IPS DF 19.7 (cell line): ENCODE results near the gene SAPCD1.

Experiments used
- DNase-seq: peaks from one replicate; pipeline ENCODE4 v3.0.0-alpha.2; 2013; ENCODE audit warnings: low read depth, low spot score

Gene SAPCD1

DNA sequence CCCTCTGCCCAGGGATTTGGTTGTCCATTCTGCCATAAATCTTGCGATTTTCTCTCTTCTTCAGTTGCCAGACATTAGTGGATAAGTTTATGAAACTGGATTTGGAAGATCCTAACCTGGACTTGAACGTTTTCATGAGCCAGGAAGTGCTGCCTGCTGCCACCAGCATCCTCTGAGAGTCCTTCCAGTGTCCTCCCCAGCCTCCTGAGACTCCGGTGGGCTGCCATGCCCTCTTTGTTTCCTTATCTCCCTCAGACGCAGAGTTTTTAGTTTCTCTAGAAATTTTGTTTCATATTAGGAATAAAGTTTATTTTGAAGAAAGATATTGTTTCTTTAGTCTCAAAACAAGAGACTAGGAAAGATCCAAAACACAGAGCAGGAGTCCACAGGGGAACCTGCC lies at the start of gene SAPCD1:
Gene SAPCD1, plus strand, starts transcription at position 301 of the 400 bp plus-strand sequence. CDS start 399 bp downstream, outside the sequence.
- DNase-seq = no peak

GRCh38 chr6:31713465-31713864 lies 49.0 kb upstream of the SAPCD1 start:
- DNase-seq = no peak

- no peak for DNase-seq
Observed at GRCh38 chr6:31713991-31714684, 48.3 kb upstream of the SAPCD1 start.

DNA sequence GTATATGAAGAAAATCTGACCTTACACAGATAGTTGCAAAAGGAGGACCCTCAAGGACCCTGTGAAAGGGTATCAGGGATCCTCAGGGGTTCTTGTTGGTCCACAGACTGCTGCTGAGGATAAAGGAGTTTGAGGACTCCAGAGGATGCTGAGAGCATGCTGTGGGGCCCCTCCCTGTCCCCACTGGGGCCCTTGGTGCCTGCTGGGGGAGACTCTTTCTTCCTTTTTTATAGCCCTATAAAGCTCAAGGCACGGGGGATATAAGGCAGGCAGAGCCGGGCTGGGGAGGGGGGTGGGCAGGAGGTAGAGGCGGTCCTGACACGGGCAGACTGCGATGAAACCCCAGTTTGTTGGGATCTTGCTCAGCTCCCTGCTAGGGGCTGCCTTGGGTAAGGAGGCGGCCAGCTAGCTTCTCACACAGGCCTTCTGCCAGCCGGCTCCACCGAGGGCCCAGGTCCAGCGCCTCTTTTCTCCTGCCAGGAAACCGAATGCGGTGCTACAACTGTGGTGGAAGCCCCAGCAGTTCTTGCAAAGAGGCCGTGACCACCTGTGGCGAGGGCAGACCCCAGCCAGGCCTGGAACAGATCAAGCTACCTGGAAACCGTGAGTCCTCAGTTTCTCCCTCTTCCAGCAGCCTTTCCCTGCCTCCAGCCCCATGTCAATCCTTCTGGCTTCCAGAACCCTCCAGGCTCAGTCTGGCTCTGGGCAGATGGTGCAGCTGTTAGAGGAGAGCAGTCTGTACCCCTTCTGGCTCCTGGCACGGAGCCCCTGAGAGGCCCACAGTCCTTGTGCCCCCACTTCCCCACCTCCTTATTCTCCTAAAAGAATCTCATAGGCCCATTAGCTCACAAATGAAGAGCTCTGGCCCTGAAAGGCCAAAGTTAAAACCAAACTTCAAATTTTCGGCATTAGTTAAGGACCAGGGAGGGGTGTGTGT lies 47.2 kb upstream of the SAPCD1 start, which contains the start of gene LY6G6D:
Gene LY6G6D, plus strand, starts transcription at position 327 of the 937 bp plus-strand sequence. Its CDS starts 8 bp downstream, at position 335.
- DNase-seq = no peak

GRCh38 chr6:31717499-31718222 lies 44.8 kb upstream of the SAPCD1 start:
- no peak for DNase-seq

DNA sequence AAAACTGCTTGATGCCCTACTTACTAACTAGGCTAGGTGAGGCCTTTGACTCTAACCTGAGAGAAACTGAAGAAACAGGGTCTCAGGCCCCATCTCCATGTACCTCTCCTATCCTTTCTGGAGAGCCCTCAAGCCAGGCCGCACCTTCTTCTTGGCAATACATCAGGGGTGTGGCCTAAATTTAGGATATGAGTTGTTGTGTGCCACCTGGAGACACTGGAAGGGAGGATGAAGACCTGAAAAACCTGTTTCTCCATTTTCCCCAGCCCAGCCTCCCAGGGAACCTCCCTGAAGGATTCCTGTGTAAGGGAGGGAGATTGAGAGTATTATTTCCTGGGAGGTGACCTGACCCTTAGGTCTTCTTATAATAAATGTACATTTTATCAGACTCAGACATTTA lies 44.2 kb upstream of the SAPCD1 start:
- no peak for DNase-seq

DNA sequence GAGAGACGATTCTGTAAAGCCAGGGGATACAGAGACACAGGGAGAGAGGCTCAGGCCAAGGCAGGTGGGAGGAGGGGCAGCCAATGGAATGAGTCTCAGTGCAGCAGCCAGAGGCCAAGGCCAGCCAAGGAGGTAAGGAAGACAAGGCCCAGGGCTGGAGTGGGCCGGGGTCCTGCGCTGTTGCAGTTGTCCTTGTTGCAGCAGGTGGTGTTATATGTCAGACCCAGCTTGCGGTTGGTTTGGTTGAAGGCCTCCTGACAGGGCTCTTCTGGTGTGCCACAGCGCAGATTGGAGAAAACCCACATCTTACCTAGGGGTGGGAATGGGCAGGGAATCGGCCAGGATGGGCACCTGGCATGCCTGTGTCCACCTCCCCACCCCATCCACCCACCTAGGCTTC lies 43.5 kb upstream of the SAPCD1 start:
- DNase-seq = no peak

- DNase-seq = no peak
Observed at GRCh38 chr6:31720196-31720770, 42.2 kb upstream of the SAPCD1 start.

GRCh38 chr6:31721351-31722020 lies 41.0 kb upstream of the SAPCD1 start, which contains the start of gene LY6G6C:
Gene LY6G6C (minus strand): TSS chr6:31721746. CDS start chr6:31721679, 67 bp downstream.
- no peak for DNase-seq

- no peak for DNase-seq
Observed at GRCh38 chr6:31722173-31722572, 40.3 kb upstream of the SAPCD1 start.

GRCh38 chr6:31723245-31723979 lies 39.0 kb upstream of the SAPCD1 start, which contains the start of gene MPIG6B:
Gene MPIG6B (plus strand): TSS chr6:31723373. CDS start chr6:31723384, 11 bp downstream.
- no peak for DNase-seq

- DNase-seq = no peak
Observed at GRCh38 chr6:31723980-31724691, 38.3 kb upstream of the SAPCD1 start.

DNA sequence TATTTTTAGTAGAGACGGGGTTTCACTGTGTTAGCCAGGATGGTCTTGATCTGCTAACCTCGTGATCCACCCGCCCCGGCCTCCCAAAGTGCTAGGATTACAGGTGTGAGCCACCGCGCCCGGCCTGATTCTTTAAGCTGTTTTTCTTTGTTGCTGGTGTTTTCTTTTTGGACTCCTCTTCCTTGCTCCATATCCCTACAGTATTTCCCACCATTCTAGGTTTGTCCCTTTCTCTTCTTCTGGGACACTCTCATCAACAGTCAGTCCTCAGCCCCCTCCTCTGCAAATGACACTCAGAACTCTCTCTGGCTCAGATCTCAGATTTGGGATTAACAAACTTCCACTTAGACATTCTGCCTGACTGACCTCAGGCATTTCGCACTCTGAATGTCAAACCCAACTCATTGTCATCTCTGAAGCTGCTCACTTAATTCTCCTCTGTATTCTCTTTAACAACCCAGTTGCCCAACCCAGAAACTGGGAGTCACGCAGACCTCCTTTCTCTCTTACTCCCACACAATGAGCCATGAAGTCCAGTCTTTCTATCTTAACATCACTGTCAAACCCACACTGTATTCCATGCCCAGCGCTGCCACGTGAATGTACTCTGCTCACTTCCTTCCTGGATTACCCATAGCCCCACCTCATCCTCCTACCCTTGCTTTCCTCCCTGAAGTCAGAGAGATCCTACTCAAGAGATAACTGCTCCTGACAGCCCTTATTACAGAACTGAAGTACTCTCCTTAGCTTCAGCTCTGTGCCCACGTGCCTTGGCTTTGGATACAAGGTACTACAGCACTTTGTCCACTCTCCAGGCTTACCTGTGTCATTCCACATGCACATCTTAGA lies 36.7 kb upstream of the SAPCD1 start:
- DNase-seq = no peak

DNA sequence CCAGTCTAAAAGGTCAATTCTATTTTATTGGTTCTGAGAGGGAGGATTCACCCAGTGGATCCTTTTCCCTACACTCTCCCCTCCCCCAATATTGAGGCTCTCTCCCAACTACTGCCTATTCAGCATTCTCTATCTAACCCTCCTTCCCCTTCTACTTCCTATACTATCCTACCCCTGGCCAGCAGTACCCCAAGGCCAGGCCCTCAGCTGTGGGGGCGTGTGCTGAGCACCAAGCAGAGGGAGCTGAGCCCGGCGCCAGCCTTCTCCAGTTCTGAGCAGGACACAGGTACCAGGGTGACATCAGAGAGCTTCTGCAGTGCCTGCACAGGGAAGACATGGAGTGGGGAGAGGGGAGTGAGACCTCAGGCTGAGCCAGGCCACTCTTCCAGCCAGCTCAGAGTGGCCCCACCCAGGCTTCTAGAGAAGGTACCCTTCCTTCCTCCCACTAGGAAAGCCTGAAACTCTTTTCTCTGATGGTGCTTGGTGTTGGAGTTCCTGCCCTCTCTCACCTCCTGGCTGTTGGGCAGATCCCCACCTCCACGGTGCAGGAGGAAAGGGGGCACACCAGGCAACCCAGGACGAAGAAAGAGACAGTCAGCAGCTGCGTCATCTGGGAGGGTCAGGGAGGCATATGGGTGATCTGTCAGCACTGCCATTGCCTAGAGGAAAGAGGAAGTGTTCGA lies 35.3 kb upstream of the SAPCD1 start:
- DNase-seq = no peak

DNA sequence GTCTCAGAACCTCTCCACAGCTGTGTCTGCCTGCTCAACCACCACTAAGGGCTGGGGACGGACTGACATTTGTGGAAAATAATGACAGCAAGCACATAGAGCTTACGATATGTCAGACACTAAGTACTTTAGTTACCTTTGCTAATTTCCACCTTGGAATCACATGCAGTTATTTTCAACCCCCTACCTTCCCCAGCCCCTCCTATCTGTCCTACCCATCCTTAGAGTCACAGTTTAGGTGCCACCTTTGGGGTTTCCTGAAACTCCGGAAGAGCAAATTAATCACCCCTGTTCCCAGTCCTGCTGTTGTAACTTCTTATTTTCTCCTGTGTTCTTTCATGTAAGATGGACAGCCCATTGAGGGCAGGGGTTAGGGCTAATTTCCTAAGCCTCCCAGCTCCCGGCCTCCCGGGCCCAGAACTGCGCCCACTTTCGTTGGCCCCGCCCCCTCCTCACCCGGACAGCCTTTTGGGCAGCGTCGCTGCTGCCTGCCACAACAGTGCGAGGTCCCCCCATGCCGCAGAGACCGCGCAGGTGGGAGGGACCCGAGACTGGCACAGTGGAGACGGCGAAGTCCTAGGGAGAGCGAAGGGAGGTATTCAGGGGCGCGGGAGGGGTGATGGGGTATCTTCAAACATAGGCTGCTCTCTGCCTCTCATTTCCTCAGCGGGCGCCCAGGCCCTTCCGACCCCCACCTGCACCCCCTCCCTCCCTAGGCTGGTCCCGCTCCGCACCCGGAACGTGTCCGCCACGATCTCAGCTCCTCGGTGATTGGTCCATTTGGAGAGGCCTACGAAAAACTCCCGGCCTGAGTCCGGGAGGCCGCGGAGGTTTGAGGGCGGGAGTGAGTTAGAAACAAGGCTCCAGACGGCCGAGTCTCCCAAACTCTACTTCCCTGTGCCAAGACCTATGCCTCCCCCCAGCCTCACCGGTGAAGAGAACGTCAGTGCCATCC lies 34.5 kb upstream of the SAPCD1 start:
- no peak for DNase-seq

- DNase-seq = no peak
Observed at GRCh38 chr6:31728767-31729514, 33.5 kb upstream of the SAPCD1 start, which contains the start of gene DDAH2. Gene DDAH2 (minus strand): TSS chr6:31729299. CDS start chr6:31729161, 138 bp downstream.
